HEK293 (cell line): Measurements from ENCODE around the gene CRAT.

Experiments
- CTCF ChIA-PET: fragments of 350-600 bp; formaldehyde crosslinking; extraction: SDS; loops from one replicate; lab custom pipeline; 2021; ENCODE audit warnings: antibody characterized with exemption; lab: Yijun Ruan, JAX
- POLR2A ChIA-PET: fragments of 300-600 bp; formaldehyde crosslinking; extraction: SDS; loops from one replicate; lab custom pipeline; 2020; ENCODE audit warnings: antibody characterized with exemption, inconsistent platforms; lab: Yijun Ruan, JAX
- H3K27ac ChIP-seq: fragments of 200-500 bp; sonication (Bioruptor generic); 2 replicates; pipeline ENCODE4 v1.5.1; 2014; ENCODE audit warnings: low read depth, low read length, control low read depth, inconsistent platforms; ENCODE audit errors: extremely low read depth
- H3K36me3 ChIP-seq, 2 experiments: fragments of 200-500 bp in 1 of 2; sonication (Bioruptor generic) in 1 of 2; 1 replicate in 1 of 2; 2 replicates in 1 of 2; pipeline ENCODE4 v1.5.1; 2014 to 2017; ENCODE audit warnings: inconsistent platforms in 2 of 2, low read length in 2 of 2; ENCODE audit not compliant: control insufficient read depth in 2 of 2, insufficient read depth in 1 of 2
- H3K4me1 ChIP-seq: fragments of 200-500 bp; sonication (Bioruptor generic); 2 replicates; pipeline ENCODE4 v1.5.1; 2014; ENCODE audit warnings: mild to moderate bottlenecking, low read length, inconsistent platforms; ENCODE audit not compliant: control insufficient read depth, insufficient read depth
- H3K4me3 ChIP-seq: 2 replicates; pipeline ENCODE4 v1.5.1; 2011; ENCODE audit warnings: low read depth, mild to moderate bottlenecking, control low read depth, low read length, moderate library complexity
- H3K9me3 ChIP-seq: fragments of 200-500 bp; sonication (Bioruptor generic); 2 replicates; pipeline ENCODE4 v1.5.1; 2014; ENCODE audit warnings: low read depth, low read length, inconsistent platforms; ENCODE audit not compliant: control insufficient read depth, insufficient read depth
- BCL11B ChIP-seq: fragments of 450-650 bp; formaldehyde crosslinking; IDR thresholded peaks from 2 replicates; pipeline ENCODE4 v1.5.1; 2016; ENCODE audit warnings: low read depth, missing biosample characterization, missing genetic modification characterization
- EGR2 ChIP-seq: fragments of 450-650 bp; formaldehyde crosslinking; IDR thresholded peaks from 2 replicates; pipeline ENCODE4 v1.5.1; 2016; ENCODE audit warnings: low read depth, missing biosample characterization, missing genetic modification characterization
- GFI1B ChIP-seq: fragments of 450-650 bp; formaldehyde crosslinking; IDR thresholded peaks from 2 replicates; pipeline ENCODE4 v1.5.1; 2016; ENCODE audit warnings: missing biosample characterization, missing genetic modification characterization
- KLF10 ChIP-seq: fragments of 450-650 bp; IDR thresholded peaks from 2 replicates; pipeline ENCODE4 v1.5.1; 2018; ENCODE audit warnings: missing biosample characterization, mild to moderate bottlenecking, missing genetic modification characterization
- KLF17 ChIP-seq: fragments of 450-650 bp; formaldehyde crosslinking; IDR thresholded peaks from 2 replicates; pipeline ENCODE4 v1.5.1; 2016; ENCODE audit warnings: missing biosample characterization, missing genetic modification characterization
- YY1 ChIP-seq: fragments of 450-650 bp; formaldehyde crosslinking; IDR thresholded peaks from 2 replicates; pipeline ENCODE4 v1.5.1; 2018; ENCODE audit warnings: missing biosample characterization, missing genetic modification characterization
- ZBTB7A ChIP-seq: fragments of 450-650 bp; formaldehyde crosslinking; IDR thresholded peaks from 2 replicates; pipeline ENCODE4 v1.5.1; 2016; ENCODE audit warnings: low read depth, missing biosample characterization, missing genetic modification characterization
- ZIC2 ChIP-seq: fragments of 450-650 bp; formaldehyde crosslinking; IDR thresholded peaks from 2 replicates; pipeline ENCODE4 v1.5.1; 2016; ENCODE audit warnings: missing biosample characterization, missing genetic modification characterization
- ZNF114 ChIP-seq: fragments of 450-650 bp; formaldehyde crosslinking; IDR thresholded peaks from 2 replicates; pipeline ENCODE4 v1.5.0; 2017; ENCODE audit warnings: missing biosample characterization, missing genetic modification characterization
- ZNF121 ChIP-seq: fragments of 450-650 bp; formaldehyde crosslinking; IDR thresholded peaks from 2 replicates; pipeline ENCODE4 v1.5.1; 2016; ENCODE audit warnings: missing biosample characterization, missing genetic modification characterization
- ZNF132 ChIP-seq: fragments of 450-650 bp; formaldehyde crosslinking; IDR thresholded peaks from 2 replicates; pipeline ENCODE4 v1.5.1; 2017; ENCODE audit warnings: missing biosample characterization, missing genetic modification characterization, borderline replicate concordance
- ZNF146 ChIP-seq: fragments of 450-650 bp; formaldehyde crosslinking; IDR thresholded peaks from 2 replicates; pipeline ENCODE4 v1.5.1; 2016; ENCODE audit warnings: missing biosample characterization, missing genetic modification characterization
- ZNF18 ChIP-seq: fragments of 450-650 bp; formaldehyde crosslinking; IDR thresholded peaks from 2 replicates; pipeline ENCODE4 v1.5.1; 2016; ENCODE audit warnings: missing biosample characterization, missing genetic modification characterization
- ZNF211 ChIP-seq: fragments of 450-650 bp; formaldehyde crosslinking; IDR thresholded peaks from 2 replicates; pipeline ENCODE4 v1.5.1; 2016; ENCODE audit warnings: low read depth, missing biosample characterization, missing genetic modification characterization
- ZNF223 ChIP-seq: fragments of 450-650 bp; formaldehyde crosslinking; IDR thresholded peaks from 2 replicates; pipeline ENCODE4 v1.5.1; 2016; ENCODE audit warnings: missing biosample characterization, missing genetic modification characterization
- ZNF274 ChIP-seq, 2 experiments: fragments of 200-500 bp in 1 of 2; fragments of 450-650 bp in 1 of 2; sonication (Bioruptor generic) in 1 of 2; formaldehyde crosslinking in 1 of 2; IDR thresholded peaks; 2 replicates each; pipeline versions ENCODE4 v1.5.1 to v1.6.1; 2014 to 2016; ENCODE audit warnings: borderline replicate concordance in 1 of 2, inconsistent platforms in 1 of 2, low read length in 1 of 2, missing biosample characterization in 1 of 2, missing genetic modification characterization in 1 of 2
- ZNF280D ChIP-seq: fragments of 450-650 bp; formaldehyde crosslinking; IDR thresholded peaks from 2 replicates; pipeline ENCODE4 v1.5.1; 2016; ENCODE audit warnings: missing biosample characterization, missing genetic modification characterization
- ZNF37A ChIP-seq: fragments of 450-650 bp; IDR thresholded peaks from 2 replicates; pipeline ENCODE4 v1.5.1; 2018; ENCODE audit warnings: missing biosample characterization, missing genetic modification characterization
- ZNF391 ChIP-seq: fragments of 450-650 bp; formaldehyde crosslinking; IDR thresholded peaks from 2 replicates; pipeline ENCODE4 v1.5.1; 2016; ENCODE audit warnings: low read depth, missing biosample characterization, missing genetic modification characterization, borderline replicate concordance
- ZNF394 ChIP-seq: fragments of 450-650 bp; formaldehyde crosslinking; IDR thresholded peaks from 2 replicates; pipeline ENCODE4 v1.5.1; 2016; ENCODE audit warnings: missing biosample characterization, missing genetic modification characterization, mild to moderate bottlenecking, moderate library complexity, borderline replicate concordance
- ZNF561 ChIP-seq: fragments of 450-650 bp; IDR thresholded peaks from 2 replicates; pipeline ENCODE4 v1.5.1; 2018; ENCODE audit warnings: missing biosample characterization, missing genetic modification characterization, borderline replicate concordance
- ZNF747 ChIP-seq: fragments of 450-650 bp; formaldehyde crosslinking; IDR thresholded peaks from 2 replicates; pipeline ENCODE4 v1.5.1; 2016; ENCODE audit warnings: missing biosample characterization, missing genetic modification characterization
- ZSCAN23 ChIP-seq: fragments of 450-650 bp; formaldehyde crosslinking; IDR thresholded peaks from 2 replicates; pipeline ENCODE4 v1.5.1; 2016; ENCODE audit warnings: missing biosample characterization, missing genetic modification characterization
- ZSCAN5A ChIP-seq: fragments of 450-650 bp; formaldehyde crosslinking; IDR thresholded peaks from 2 replicates; pipeline ENCODE4 v1.5.1; 2016; ENCODE audit warnings: missing biosample characterization, missing genetic modification characterization

The CRAT gene

GRCh38 chr9:129080298-129080600 is 30.3 kb downstream of the CRAT start (continued):
- TF ChIP-seq ZSCAN5A (tag by site-specific recombination) (0 out of 2 replicates have a peak, but pooled peaks have one; percentile 56), ZIC2 (tag by site-specific recombination) (no peak), KLF10 (no peak), ZBTB7A (no peak), ZNF394 (tag by site-specific recombination) (peak; percentile 39; the same call in 1 of the 2 replicates), KLF17 (0 out of 2 replicates have a peak, but pooled peaks have one; percentile 20), ZSCAN23 (tag by site-specific recombination) (no peak), ZNF280D (tag by site-specific recombination) (no peak), EGR2 (tag by site-specific recombination) (no peak), GFI1B (no peak), BCL11B (tag by site-specific recombination) (no peak), ZNF747 (no peak), ZNF114 (tag by site-specific recombination) (no peak)

GRCh38 chr9:129079829-129080228 is 30.8 kb downstream of the CRAT start:
- ChIA-PET CTCF (interaction anchor here (1.5 kb wide), 1 partner anchor 14 kb away, joined by 3 read pairs; no protein-coding TSS in a partner anchor), POLR2A (interaction anchor here (1.4 to 2.4 kb wide), 5 partner anchors 11 to 44 kb away, joined by 4 to 23 read pairs (median 16); partner anchors contain the start of genes CRAT, MIGA2 and PTPA)
- no peak overlapping the region for H3K27ac ChIP-seq
- TF ChIP-seq ZNF121 (tag by site-specific recombination), result 0 out of 2 replicates have a peak, but pooled peaks have one; percentile 51
- TF ChIP-seq ZNF37A (tag by site-specific recombination), result no peak
- TF ChIP-seq ZNF223 (tag by site-specific recombination), result no peak
- TF ChIP-seq ZNF211, result no peak
- TF ChIP-seq ZNF391 (tag by site-specific recombination), result no peak
- no peak for TF ChIP-seq ZNF146 (tag by site-specific recombination)
- no peak for TF ChIP-seq EGR2 (tag by site-specific recombination)
- no peak for TF ChIP-seq ZNF274 (IDR thresholded peaks at IDR 0.05; ENCODE audit: low read length)
- TF ChIP-seq ZNF274 (tag by site-specific recombination; IDR thresholded peaks at IDR 0.05; ENCODE audit: borderline replicate concordance), result no peak
- no peak for TF ChIP-seq ZNF561
- no peak for TF ChIP-seq YY1 (tag by site-specific recombination)
- no peak for TF ChIP-seq ZNF132 (tag by site-specific recombination)
- no peak for TF ChIP-seq ZNF18 (tag by site-specific recombination)
- peak; percentile 49; the same call in 1 of the 2 replicates for TF ChIP-seq ZNF280D (tag by site-specific recombination)

More at GRCh38 chr9:129079829-129080228, 30.8 kb downstream of the CRAT start:
- H3K4me3 ChIP-seq, result peak overlapping the region; percentile 78
- 0 out of 2 replicates have a peak, but pooled peaks cover 2% of the 10 kb centered on the region for H3K4me1 ChIP-seq
- H3K36me3 ChIP-seq, result peaks cover 0 to 14% of the 10 kb centered on the region in 2 experiments; a peak in 1 of 3 replicates
- H3K9me3 ChIP-seq, result no peaks in the 10 kb centered on the region
